ENCODE data around the gene DPH6. TPM values are rescaled to one million over a fixed set of nuclear protein-coding genes. Genes with fewer than 3 reads are reported as not detected.

Gene DPH6
- total RNA-seq, 2 donors from 2014 or later, result 29.8 to 35.6 TPM

DNA sequence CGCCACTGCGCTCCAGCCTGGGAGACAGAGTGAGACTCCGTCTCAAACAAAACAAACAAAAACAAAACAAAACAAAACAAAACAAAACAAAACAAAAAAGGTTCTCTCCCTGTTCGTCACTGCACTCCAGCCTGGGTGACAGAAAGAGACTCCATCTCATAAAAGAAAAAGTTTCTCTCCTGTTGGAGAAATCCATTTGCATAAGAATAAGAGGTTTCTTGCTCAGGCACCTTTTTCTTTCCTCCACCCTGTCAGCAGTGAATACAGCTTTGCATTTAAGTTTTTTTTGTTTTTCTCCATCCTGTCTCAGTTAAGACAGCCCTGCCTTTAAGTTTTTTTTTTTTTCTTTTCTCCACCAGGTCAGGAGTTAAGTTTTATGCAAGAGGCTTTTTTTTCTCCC, 109.5 kb downstream of the DPH6 start:
- Mint-ChIP-seq H3K4me1 (peaks cover 6% of the 10 kb centered on the region), H3K36me3 (ENCODE audit: low read depth) (peaks cover 30% of the 10 kb centered on the region), H3K27ac (peak overlapping the region; percentile 41), H3K9me3 (peaks cover 30% of the 10 kb centered on the region), H3K4me3 (no peak overlapping the region), H3K27me3 (ENCODE audit: insufficient read depth) (no peaks in the 10 kb centered on the region)
- WGBS, 2 experiments (ENCODE audit: insufficient coverage in 1 of 2, insufficient read length in 1 of 2), result 92 to 100% methylated on average over 1 to 4 of the region's 4 CpGs
- H3K4me3 ChIP-seq (ENCODE audit: low read length), result no peak overlapping the region
- no peaks in the 10 kb centered on the region for H3K27me3 ChIP-seq (ENCODE audit: control insufficient read depth, insufficient read depth, low read length, poor library complexity, severe bottlenecking)
- H3K9me3 ChIP-seq (ENCODE audit: control insufficient read depth, low read length), result peaks cover 15% of the 10 kb centered on the region
- H3K9ac ChIP-seq (ENCODE audit: extremely low read depth, low read length, poor library complexity, severe bottlenecking), result no peak overlapping the region
- DNase-seq, result no peak
- TF ChIP-seq, protein P1, sequence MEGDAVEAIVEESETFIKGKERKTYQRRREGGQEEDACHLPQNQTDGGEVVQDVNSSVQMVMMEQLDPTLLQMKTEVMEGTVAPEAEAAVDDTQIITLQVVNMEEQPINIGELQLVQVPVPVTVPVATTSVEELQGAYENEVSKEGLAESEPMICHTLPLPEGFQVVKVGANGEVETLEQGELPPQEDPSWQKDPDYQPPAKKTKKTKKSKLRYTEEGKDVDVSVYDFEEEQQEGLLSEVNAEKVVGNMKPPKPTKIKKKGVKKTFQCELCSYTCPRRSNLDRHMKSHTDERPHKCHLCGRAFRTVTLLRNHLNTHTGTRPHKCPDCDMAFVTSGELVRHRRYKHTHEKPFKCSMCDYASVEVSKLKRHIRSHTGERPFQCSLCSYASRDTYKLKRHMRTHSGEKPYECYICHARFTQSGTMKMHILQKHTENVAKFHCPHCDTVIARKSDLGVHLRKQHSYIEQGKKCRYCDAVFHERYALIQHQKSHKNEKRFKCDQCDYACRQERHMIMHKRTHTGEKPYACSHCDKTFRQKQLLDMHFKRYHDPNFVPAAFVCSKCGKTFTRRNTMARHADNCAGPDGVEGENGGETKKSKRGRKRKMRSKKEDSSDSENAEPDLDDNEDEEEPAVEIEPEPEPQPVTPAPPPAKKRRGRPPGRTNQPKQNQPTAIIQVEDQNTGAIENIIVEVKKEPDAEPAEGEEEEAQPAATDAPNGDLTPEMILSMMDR (conservative IDR thresholded peaks at IDR 0.05), result no peak
- H3K36me3 ChIP-seq (ENCODE audit: control insufficient read depth, insufficient read depth, low read length), result no peaks in the 10 kb centered on the region
- H3K4me1 ChIP-seq (ENCODE audit: control insufficient read depth, insufficient read depth, low read length), result no peaks in the 10 kb centered on the region
- no peak overlapping the region for H3K27ac ChIP-seq (ENCODE audit: low read depth, low read length)

DNA sequence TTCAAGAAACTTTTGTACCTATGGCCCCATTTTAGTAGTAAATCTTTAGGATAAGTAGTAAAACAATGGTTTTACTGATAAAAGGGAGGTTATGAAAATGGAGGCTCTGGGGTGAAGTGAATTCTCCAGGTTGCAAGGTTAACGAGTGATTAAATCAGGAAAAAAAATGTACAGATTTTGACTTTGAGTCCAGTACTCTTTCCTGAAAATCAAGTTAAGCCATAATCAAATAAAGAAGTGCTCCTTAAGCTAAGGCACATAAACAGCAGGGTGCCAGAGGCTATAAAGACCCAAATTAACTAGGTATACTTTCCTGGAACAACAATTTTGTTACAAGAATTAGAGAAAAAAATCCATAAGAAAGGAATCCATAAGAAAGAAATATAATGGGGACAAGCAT, 114.7 kb downstream of the DPH6 start:
- no peaks in the 10 kb centered on the region for H3K27me3 ChIP-seq (ENCODE audit: control insufficient read depth, insufficient read depth, low read length, poor library complexity, severe bottlenecking)
- no peak overlapping the region for H3K4me3 Mint-ChIP-seq
- no peak overlapping the region for H3K27ac Mint-ChIP-seq
- TF ChIP-seq, protein P1 (conservative IDR thresholded peaks at IDR 0.05), result no peak
- no peaks in the 10 kb centered on the region for H3K4me1 ChIP-seq (ENCODE audit: control insufficient read depth, insufficient read depth, low read length)
- H3K27ac ChIP-seq (ENCODE audit: low read depth, low read length), result no peak overlapping the region
- H3K4me3 ChIP-seq (ENCODE audit: low read length), result no peak overlapping the region
- no peaks in the 10 kb centered on the region for H3K27me3 Mint-ChIP-seq (ENCODE audit: insufficient read depth)
- peaks cover 3% of the 10 kb centered on the region for H3K4me1 Mint-ChIP-seq
- no peaks in the 10 kb centered on the region for H3K36me3 ChIP-seq (ENCODE audit: control insufficient read depth, insufficient read depth, low read length)
- 83 to 95% methylated on average over 1 of the region's 1 CpG for WGBS, 2 experiments (ENCODE audit: insufficient coverage in 1 of 2, insufficient read length in 1 of 2)
- peaks cover 11% of the 10 kb centered on the region for H3K36me3 Mint-ChIP-seq (ENCODE audit: low read depth)
- no peak for DNase-seq
- H3K9ac ChIP-seq (ENCODE audit: extremely low read depth, low read length, poor library complexity, severe bottlenecking), result no peak overlapping the region
- peaks cover 12% of the 10 kb centered on the region for H3K9me3 Mint-ChIP-seq
- peaks cover 12% of the 10 kb centered on the region for H3K9me3 ChIP-seq (ENCODE audit: control insufficient read depth, low read length)

DNA sequence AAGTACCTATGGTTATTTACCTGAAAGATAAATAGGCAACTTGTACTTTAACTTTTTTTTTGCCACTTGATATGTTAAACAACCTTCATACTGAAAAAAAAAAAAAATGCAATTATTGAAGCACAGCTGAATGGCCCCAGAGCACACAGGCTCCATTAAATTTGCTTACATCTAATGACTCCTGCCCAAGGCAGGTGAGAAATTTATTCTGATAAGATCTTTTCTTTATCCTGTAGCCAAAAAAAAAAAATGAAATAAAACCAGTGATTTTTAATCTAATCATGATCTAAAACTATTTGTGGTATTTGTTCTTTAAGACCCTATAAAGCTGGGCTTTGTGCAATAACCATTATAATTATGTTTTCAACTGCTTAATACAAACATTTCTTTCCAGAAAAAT, 115.7 kb downstream of the DPH6 start:
- TF ChIP-seq, protein P1 (conservative IDR thresholded peaks at IDR 0.05), result no peak
- no peak overlapping the region for H3K27ac Mint-ChIP-seq
- no peaks in the 10 kb centered on the region for H3K4me1 ChIP-seq (ENCODE audit: control insufficient read depth, insufficient read depth, low read length)
- H3K9me3 Mint-ChIP-seq, result peaks cover 4% of the 10 kb centered on the region
- H3K27me3 ChIP-seq (ENCODE audit: control insufficient read depth, insufficient read depth, low read length, poor library complexity, severe bottlenecking), result no peaks in the 10 kb centered on the region
- peaks cover 3% of the 10 kb centered on the region for H3K36me3 Mint-ChIP-seq (ENCODE audit: low read depth)
- peaks cover 3% of the 10 kb centered on the region for H3K4me1 Mint-ChIP-seq
- H3K27me3 Mint-ChIP-seq (ENCODE audit: insufficient read depth), result no peaks in the 10 kb centered on the region
- H3K4me3 Mint-ChIP-seq, result no peak overlapping the region
- H3K9ac ChIP-seq (ENCODE audit: extremely low read depth, low read length, poor library complexity, severe bottlenecking), result no peak overlapping the region
- no peak overlapping the region for H3K27ac ChIP-seq (ENCODE audit: low read depth, low read length)
- no peak for DNase-seq
- H3K4me3 ChIP-seq (ENCODE audit: low read length), result no peak overlapping the region
- peaks cover 5% of the 10 kb centered on the region for H3K9me3 ChIP-seq (ENCODE audit: control insufficient read depth, low read length)
- H3K36me3 ChIP-seq (ENCODE audit: control insufficient read depth, insufficient read depth, low read length), result no peaks in the 10 kb centered on the region
